Dendritic cell treated with granulocyte-macrophage colony-stimulating factor and Interleukin-4, amounts not matched to agents 40 ng/mL and 50 ng/mL, for 4 days (primary cell): ENCODE data around the gene REG1A.

Experiments used
- H3K27ac Mint-ChIP-seq: one replicate; pipeline ENCODE4 v1.8.0; 2022; ENCODE audit warnings: mild to moderate bottlenecking, mixed read lengths
- H3K27me3 Mint-ChIP-seq: one replicate; pipeline ENCODE4 v1.8.0; 2022; ENCODE audit warnings: mild to moderate bottlenecking, mixed read lengths
- H3K36me3 Mint-ChIP-seq: one replicate; pipeline ENCODE4 v1.8.0; 2022; ENCODE audit warnings: low read depth, mixed read lengths
- H3K4me1 Mint-ChIP-seq: one replicate; pipeline ENCODE4 v1.8.0; 2022; ENCODE audit warnings: low read depth, mixed read lengths
- H3K4me3 Mint-ChIP-seq: one replicate; pipeline ENCODE4 v1.8.0; 2022; ENCODE audit warnings: mild to moderate bottlenecking, moderate library complexity, mixed read lengths
- H3K9me3 Mint-ChIP-seq: one replicate; pipeline ENCODE4 v1.8.0; 2022; ENCODE audit warnings: mixed read lengths
- intact Hi-C: fragments of 100-400 bp; cut with micrococcal nuclease; formaldehyde crosslinking; loops from one replicate; pipeline ENCODE4 v1.15.0; 2022

Gene REG1A

DNA sequence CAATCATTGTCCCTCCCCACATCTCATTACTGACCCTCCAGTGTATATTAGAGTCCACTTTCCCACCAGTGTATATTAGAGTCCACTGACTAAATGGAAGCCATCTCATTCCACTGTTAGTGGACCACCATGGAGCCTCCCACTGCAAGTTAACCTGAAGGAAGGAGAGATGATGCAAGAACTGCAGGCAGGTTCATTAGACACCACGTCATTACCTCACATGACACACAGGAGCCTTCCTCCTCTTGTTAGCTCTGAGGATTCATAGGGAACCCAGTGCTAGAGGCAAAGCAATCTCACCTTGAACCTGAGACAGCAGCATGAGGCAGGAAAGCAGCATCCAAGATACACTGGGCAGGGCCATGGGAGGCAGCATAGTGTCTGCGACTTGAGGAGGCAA is 38.7 kb downstream of the REG1A start:
- Mint-ChIP-seq H3K27ac (no peak overlapping the region), H3K9me3 (peaks cover 18% of the 10 kb centered on the region)
- intact Hi-C loops: no loop called here

DNA sequence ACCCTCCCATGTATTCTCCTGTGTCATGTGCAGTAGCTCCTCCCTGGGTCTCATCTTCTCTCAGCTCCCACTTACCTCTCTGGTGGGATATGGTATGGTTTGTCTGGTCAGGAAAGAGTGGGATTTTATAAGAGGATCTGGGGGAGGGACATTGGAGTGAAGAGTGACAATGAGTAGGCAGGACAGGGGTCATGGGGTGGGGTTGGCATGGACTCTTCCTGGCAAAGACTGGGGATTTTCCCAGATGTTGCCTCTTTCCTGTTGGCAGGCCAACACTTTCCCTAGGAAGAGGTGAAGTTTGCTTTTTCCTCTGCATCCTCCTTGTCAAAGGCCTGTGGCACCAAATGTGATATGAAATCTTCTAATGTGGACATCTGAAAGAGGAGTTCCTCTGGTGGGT is 39.4 kb downstream of the REG1A start, which contains the start of gene REG3A:
REG3A (minus strand) TSS at position 101 of the 400 bp plus-strand sequence. CDS start 348 bp downstream, outside the sequence.
- H3K4me3 Mint-ChIP-seq: no peak within 1 kb of the TSS
- H3K27me3 Mint-ChIP-seq: no peaks in the 10 kb centered on the region
- no peaks in the 10 kb centered on the region for H3K36me3 Mint-ChIP-seq
- no peak within 1 kb of the TSS for H3K27ac Mint-ChIP-seq
- H3K4me1 Mint-ChIP-seq: no peaks in the 10 kb centered on the region
- peaks cover 18% of the 10 kb centered on the region for H3K9me3 Mint-ChIP-seq
- intact Hi-C loops: no loop called here

More for the DNA sequence above, 38.7 kb downstream of the REG1A start:
- Mint-ChIP-seq H3K4me3 (no peak overlapping the region), H3K4me1 (no peaks in the 10 kb centered on the region), H3K27me3 (no peaks in the 10 kb centered on the region), H3K36me3 (no peaks in the 10 kb centered on the region)

DNA sequence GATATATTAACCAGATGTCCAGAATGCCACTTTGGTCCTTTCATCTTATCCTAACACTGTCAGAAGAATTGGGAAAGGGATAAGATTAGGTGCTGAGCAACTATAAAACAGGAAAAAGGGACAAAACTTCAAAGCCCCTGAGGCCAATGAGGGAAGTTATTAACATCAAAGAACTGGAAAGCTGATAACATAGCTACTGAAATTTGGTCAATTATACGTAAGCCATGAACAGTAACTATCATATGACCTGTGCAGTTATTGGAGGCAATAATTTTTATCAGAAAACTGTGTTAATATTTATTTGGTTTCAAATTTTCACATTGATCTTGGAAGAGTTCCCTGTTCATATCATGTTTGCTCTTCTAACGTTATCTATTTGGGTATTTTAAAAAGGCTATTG is 41.8 kb downstream of the REG1A start:
- Mint-ChIP-seq H3K27me3 (no peaks in the 10 kb centered on the region), H3K27ac (no peak overlapping the region), H3K36me3 (no peaks in the 10 kb centered on the region), H3K9me3 (peaks cover 25% of the 10 kb centered on the region), H3K4me1 (no peaks in the 10 kb centered on the region), H3K4me3 (no peak overlapping the region)
- intact Hi-C loops: no loop called here

DNA sequence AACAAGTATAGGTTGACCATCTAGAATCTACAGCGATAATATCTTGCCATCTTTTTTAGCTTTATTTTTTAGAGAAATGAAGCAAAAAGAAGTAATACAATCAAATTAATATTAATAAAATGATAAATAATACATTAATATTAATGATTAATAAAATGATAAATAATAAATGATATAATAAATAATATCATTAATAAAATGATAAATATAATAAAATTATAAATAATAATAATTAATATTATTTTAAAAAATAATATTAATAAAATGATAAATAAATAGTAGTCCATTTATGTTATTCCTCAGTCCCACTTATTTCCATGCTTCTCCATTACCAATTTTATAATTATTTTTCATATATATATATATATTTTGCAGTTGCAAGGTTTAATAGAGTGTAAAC is 42.5 kb downstream of the REG1A start:
- Mint-ChIP-seq H3K4me1 (no peaks in the 10 kb centered on the region), H3K27me3 (no peaks in the 10 kb centered on the region), H3K27ac (no peak overlapping the region), H3K4me3 (no peak overlapping the region), H3K9me3 (peaks cover 27% of the 10 kb centered on the region), H3K36me3 (no peaks in the 10 kb centered on the region)
- intact Hi-C loops: no loop called here

DNA sequence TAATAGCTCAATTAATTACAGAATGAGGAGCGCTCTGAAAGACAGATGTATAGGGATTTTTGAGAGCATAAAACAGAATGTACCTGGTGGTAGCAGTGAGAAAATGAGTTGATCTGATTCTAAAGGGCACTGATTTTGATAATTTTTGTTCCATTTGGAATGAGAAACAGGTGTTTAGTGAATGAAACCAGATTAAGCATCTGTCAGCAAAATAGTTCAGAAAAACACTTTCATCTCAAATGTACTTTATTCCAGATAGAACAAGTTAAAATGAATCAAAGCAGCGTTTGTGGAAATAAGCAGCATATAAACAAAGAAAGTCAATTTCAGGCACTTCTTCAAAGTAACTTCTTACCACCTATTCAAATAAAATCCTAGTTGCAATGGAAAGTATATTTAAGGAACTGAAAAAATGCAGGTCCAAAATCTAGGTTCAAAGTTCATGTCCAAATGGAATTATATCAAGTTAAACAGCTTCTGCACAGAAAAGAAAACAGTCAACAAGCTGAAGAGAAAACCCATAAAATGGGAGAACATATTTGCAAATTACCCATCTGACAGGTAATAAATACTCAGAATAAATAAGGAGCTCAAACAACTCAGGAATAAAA is 51.2 kb downstream of the REG1A start:
- Mint-ChIP-seq H3K27ac (no peak overlapping the region), H3K36me3 (no peaks in the 10 kb centered on the region), H3K9me3 (peaks cover 31% of the 10 kb centered on the region), H3K4me1 (no peaks in the 10 kb centered on the region), H3K4me3 (no peak overlapping the region), H3K27me3 (no peaks in the 10 kb centered on the region)
- intact Hi-C loops: no loop called here
